ENCODE measurements around the gene CACNA1B. TPM values are rescaled to one million over a fixed set of nuclear protein-coding genes. Genes with fewer than 3 reads are reported as not detected.

The CACNA1B gene
- total and polyA plus RNA-seq, 7 experiments from 2014 or later, result 0.07 TPM; not detected in 6

- no peak overlapping the region for H3K4me3 Mint-ChIP-seq
- H3K27ac ChIP-seq (ENCODE audit: low read depth, low read length), result no peak overlapping the region
- ChIA-PET POLR2A (no interaction called here), CTCF (no interaction called here)
- H3K27ac Mint-ChIP-seq, result no peak overlapping the region
- intact Hi-C loops (cut with micrococcal nuclease), result no loop called here
- no peak for DNase-seq
- no peaks in the 10 kb centered on the region for H3K9me3 ChIP-seq (ENCODE audit: control insufficient read depth in 2 of 3, low read length in 3 of 3)
- no peaks in the 10 kb centered on the region for H3K36me3 ChIP-seq (ENCODE audit: control insufficient read depth in 2 of 3, insufficient read depth in 3 of 3, low read length in 3 of 3)
- no peak overlapping the region for H3K4me3 ChIP-seq (ENCODE audit: low read length)
- peaks cover 0 to 1% (median 0%) of the 10 kb centered on the region in 11 donors for H3K9me3 Mint-ChIP-seq
- no peaks in the 10 kb centered on the region for H3K27me3 ChIP-seq (ENCODE audit: control insufficient read depth in 2 of 2, insufficient read depth in 2 of 2, low read length in 2 of 2)
- H3K4me1 Mint-ChIP-seq, result no peaks in the 10 kb centered on the region
- no peak for ATAC-seq
- H3K27me3 Mint-ChIP-seq, result peaks cover 0 to 22% (median 5%) of the 10 kb centered on the region in 5 donors
- no peaks in the 10 kb centered on the region for H3K4me1 ChIP-seq (ENCODE audit: control insufficient read depth in 2 of 2, insufficient read depth in 2 of 2, low read length in 2 of 2)
- no peaks in the 10 kb centered on the region for H3K36me3 Mint-ChIP-seq
These were observed 240.3 kb downstream of the CACNA1B start for GRCh38 chr9:138117836-138118235.

DNA sequence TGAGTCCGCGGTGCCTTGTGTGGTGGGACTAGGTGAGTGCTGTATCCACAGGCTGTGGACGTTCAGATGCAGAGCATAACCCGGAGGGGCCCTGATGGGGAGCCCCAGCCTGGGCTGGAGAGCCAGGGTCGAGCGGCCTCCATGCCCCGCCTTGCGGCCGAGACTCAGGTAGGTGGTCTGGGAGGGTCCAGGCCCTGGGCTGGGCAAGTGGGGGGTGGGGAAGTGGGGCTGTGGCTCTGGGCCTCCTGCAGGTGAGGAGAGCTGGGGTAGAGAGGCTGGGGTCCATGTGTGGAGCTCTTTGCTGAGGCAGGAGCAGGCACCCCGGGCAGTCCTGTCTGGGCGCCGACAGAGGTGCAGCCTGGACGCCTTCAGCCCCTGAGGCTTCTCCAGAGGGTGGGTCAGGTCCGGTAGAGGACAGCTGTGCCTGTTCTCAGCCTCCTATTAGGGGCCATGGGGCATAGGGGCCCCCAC lies 241.1 kb downstream of the CACNA1B start:
- Mint-ChIP-seq H3K27me3 (peaks cover 0 to 17% (median 5%) of the 10 kb centered on the region in 5 donors), H3K4me3 (no peak overlapping the region), H3K27ac (no peak overlapping the region), H3K4me1 (no peaks in the 10 kb centered on the region), H3K36me3 (no peaks in the 10 kb centered on the region), H3K9me3 (peaks cover 0 to 2% (median 0%) of the 10 kb centered on the region in 11 donors)
- no peak overlapping the region for H3K4me3 ChIP-seq (ENCODE audit: low read length)
- no peaks in the 10 kb centered on the region for H3K4me1 ChIP-seq (ENCODE audit: control insufficient read depth in 2 of 2, insufficient read depth in 2 of 2, low read length in 2 of 2)
- intact Hi-C loops (cut with micrococcal nuclease), result no loop called here
- H3K9me3 ChIP-seq (ENCODE audit: control insufficient read depth in 2 of 3, low read length in 3 of 3), result no peaks in the 10 kb centered on the region
- no peaks in the 10 kb centered on the region for H3K36me3 ChIP-seq (ENCODE audit: control insufficient read depth in 2 of 3, insufficient read depth in 3 of 3, low read length in 3 of 3)
- H3K27me3 ChIP-seq (ENCODE audit: control insufficient read depth in 2 of 2, insufficient read depth in 2 of 2, low read length in 2 of 2), result no peaks in the 10 kb centered on the region
- DNase-seq (no peak), ATAC-seq (peak; percentile 16)
- H3K27ac ChIP-seq (ENCODE audit: low read depth, low read length), result no peak overlapping the region
- POLR2A ChIA-PET, result no interaction called here
- CTCF ChIA-PET, result no interaction called here

GRCh38 chr9:138119202-138120027 lies 241.8 kb downstream of the CACNA1B start:
- CTCF ChIA-PET, result no interaction called here
- no peaks in the 10 kb centered on the region for H3K27me3 ChIP-seq (ENCODE audit: control insufficient read depth in 2 of 2, insufficient read depth in 2 of 2, low read length in 2 of 2)

DNA sequence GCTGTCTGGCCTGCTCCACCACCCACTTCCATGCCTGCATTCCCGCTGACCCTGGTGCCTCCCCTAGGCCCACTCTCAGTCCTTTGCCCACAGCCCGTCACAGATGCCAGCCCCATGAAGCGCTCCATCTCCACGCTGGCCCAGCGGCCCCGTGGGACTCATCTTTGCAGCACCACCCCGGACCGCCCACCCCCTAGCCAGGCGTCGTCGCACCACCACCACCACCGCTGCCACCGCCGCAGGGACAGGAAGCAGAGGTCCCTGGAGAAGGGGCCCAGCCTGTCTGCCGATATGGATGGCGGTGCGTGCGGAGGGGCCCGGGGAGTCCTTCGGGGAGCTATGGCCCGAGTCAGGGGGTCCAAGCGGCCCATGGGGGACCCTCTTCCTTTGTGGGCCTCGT lies 242.5 kb downstream of the CACNA1B start:
- Histone ChIP-seq H3K4me3 (ENCODE audit: low read length) (no peak overlapping the region), H3K36me3 (ENCODE audit: control insufficient read depth in 2 of 3, insufficient read depth in 3 of 3, low read length in 3 of 3) (no peaks in the 10 kb centered on the region), H3K27me3 (ENCODE audit: control insufficient read depth in 2 of 2, insufficient read depth in 2 of 2, low read length in 2 of 2) (no peaks in the 10 kb centered on the region), H3K4me1 (ENCODE audit: control insufficient read depth in 2 of 2, insufficient read depth in 2 of 2, low read length in 2 of 2) (no peaks in the 10 kb centered on the region), H3K27ac (ENCODE audit: low read depth, low read length) (no peak overlapping the region), H3K9me3 (ENCODE audit: control insufficient read depth in 2 of 3, low read length in 3 of 3) (no peaks in the 10 kb centered on the region)
- Mint-ChIP-seq H3K9me3 (peaks cover 0 to 7% (median 0%) of the 10 kb centered on the region in 11 donors), H3K4me3 (no peak overlapping the region), H3K4me1 (no peaks in the 10 kb centered on the region), H3K27ac (no peak overlapping the region), H3K36me3 (no peaks in the 10 kb centered on the region), H3K27me3 (peaks cover 0 to 17% (median 5%) of the 10 kb centered on the region in 5 donors)
- ChIA-PET CTCF (no interaction called here), POLR2A (no interaction called here)
- intact Hi-C loops (cut with micrococcal nuclease), result no loop called here
- DNase-seq, result no peak
- ATAC-seq, result no peak

More at GRCh38 chr9:138119202-138120027, 241.8 kb downstream of the CACNA1B start:
- Mint-ChIP-seq H3K27me3 (peaks cover 0 to 17% (median 5%) of the 10 kb centered on the region in 5 donors), H3K4me3 (no peak overlapping the region), H3K27ac (no peak overlapping the region), H3K4me1 (no peaks in the 10 kb centered on the region), H3K36me3 (no peaks in the 10 kb centered on the region), H3K9me3 (peaks cover 0 to 4% (median 0%) of the 10 kb centered on the region in 11 donors)
- Histone ChIP-seq H3K27ac (ENCODE audit: low read depth, low read length) (no peak overlapping the region), H3K4me3 (ENCODE audit: low read length) (no peak overlapping the region), H3K4me1 (ENCODE audit: control insufficient read depth in 2 of 2, insufficient read depth in 2 of 2, low read length in 2 of 2) (no peaks in the 10 kb centered on the region), H3K36me3 (ENCODE audit: control insufficient read depth in 2 of 3, insufficient read depth in 3 of 3, low read length in 3 of 3) (no peaks in the 10 kb centered on the region), H3K9me3 (ENCODE audit: control insufficient read depth in 2 of 3, low read length in 3 of 3) (no peaks in the 10 kb centered on the region)
- no peak for ATAC-seq
- POLR2A ChIA-PET, result no interaction called here
- intact Hi-C loops (cut with micrococcal nuclease), result no loop called here
- DNase-seq, result no peak

GRCh38 chr9:138120511-138121437 lies 243.2 kb downstream of the CACNA1B start:
- Histone ChIP-seq H3K27ac (ENCODE audit: low read depth, low read length) (no peak overlapping the region), H3K27me3 (ENCODE audit: control insufficient read depth in 2 of 2, insufficient read depth in 2 of 2, low read length in 2 of 2) (no peaks in the 10 kb centered on the region), H3K4me3 (ENCODE audit: low read length) (no peak overlapping the region), H3K4me1 (ENCODE audit: control insufficient read depth in 2 of 2, insufficient read depth in 2 of 2, low read length in 2 of 2) (no peaks in the 10 kb centered on the region), H3K36me3 (ENCODE audit: control insufficient read depth in 2 of 3, insufficient read depth in 3 of 3, low read length in 3 of 3) (no peaks in the 10 kb centered on the region), H3K9me3 (ENCODE audit: control insufficient read depth in 2 of 3, low read length in 3 of 3) (no peaks in the 10 kb centered on the region)
- DNase-seq (no peak), ATAC-seq (no peak)
- intact Hi-C loops (cut with micrococcal nuclease), result no loop called here
- Mint-ChIP-seq H3K36me3 (no peaks in the 10 kb centered on the region), H3K4me1 (no peaks in the 10 kb centered on the region), H3K27me3 (peaks cover 0 to 17% (median 5%) of the 10 kb centered on the region in 5 donors), H3K9me3 (peaks cover 0 to 7% (median 0%) of the 10 kb centered on the region in 11 donors), H3K4me3 (no peak overlapping the region), H3K27ac (no peak overlapping the region)
- ChIA-PET CTCF (no interaction called here), POLR2A (no interaction called here)

GRCh38 chr9:138121438-138122050 lies 244.0 kb downstream of the CACNA1B start:
- no peaks in the 10 kb centered on the region for H3K9me3 ChIP-seq (ENCODE audit: control insufficient read depth in 2 of 3, low read length in 3 of 3)
- DNase-seq (no peak), ATAC-seq (no peak)
- peaks cover 0 to 7% (median 0%) of the 10 kb centered on the region in 11 donors for H3K9me3 Mint-ChIP-seq
- peaks cover 0 to 12% (median 5%) of the 10 kb centered on the region in 5 donors for H3K27me3 Mint-ChIP-seq
- H3K36me3 Mint-ChIP-seq, result no peaks in the 10 kb centered on the region
- H3K27me3 ChIP-seq (ENCODE audit: control insufficient read depth in 2 of 2, insufficient read depth in 2 of 2, low read length in 2 of 2), result no peaks in the 10 kb centered on the region
- no peak overlapping the region for H3K27ac ChIP-seq (ENCODE audit: low read depth, low read length)
- H3K27ac Mint-ChIP-seq, result no peak overlapping the region
- no peaks in the 10 kb centered on the region for H3K4me1 Mint-ChIP-seq
- intact Hi-C loops (cut with micrococcal nuclease), result no loop called here
- no peaks in the 10 kb centered on the region for H3K36me3 ChIP-seq (ENCODE audit: control insufficient read depth in 2 of 3, insufficient read depth in 3 of 3, low read length in 3 of 3)
- no peak overlapping the region for H3K4me3 ChIP-seq (ENCODE audit: low read length)
- H3K4me3 Mint-ChIP-seq, result no peak overlapping the region
- no peaks in the 10 kb centered on the region for H3K4me1 ChIP-seq (ENCODE audit: control insufficient read depth in 2 of 2, insufficient read depth in 2 of 2, low read length in 2 of 2)
- POLR2A ChIA-PET, result no interaction called here
- CTCF ChIA-PET, result no interaction called here

All from naive thymus-derived CD4-positive, alpha-beta T cell (primary cell).